H7 (cell line): Measurements from ENCODE around the gene SPRR2B. TPM values are rescaled to one million over a fixed set of nuclear protein-coding genes. Genes with fewer than 3 reads are reported as not detected.
"Not testable (repeated sequence)": the region's sequence is repeated elsewhere in the genome, so short reads cannot be mapped to it uniquely, and the experiment has no call there.

Experiments used
- DNase-seq: peaks from one replicate; pipeline ENCODE4 v3.0.0; 2012
- H3K27me3 ChIP-seq: 2 replicates; pipeline ENCODE4 v1.6.0; 2011; ENCODE audit warnings: mild to moderate bottlenecking, low read length; ENCODE audit not compliant: control insufficient read depth, insufficient read depth
- H3K36me3 ChIP-seq: replicated peaks from 2 replicates; pipeline ENCODE4 v1.5.1; 2011; ENCODE audit warnings: low read length; ENCODE audit not compliant: control insufficient read depth, insufficient read depth
- H3K4me3 ChIP-seq: 2 replicates; pipeline ENCODE4 v1.5.1; 2011; ENCODE audit warnings: low read depth, mild to moderate bottlenecking, control low read depth, low read length, moderate library complexity; ENCODE audit not compliant: insufficient read depth
- total RNA-seq: library from RNA; depleted of rRNA; stranded (reverse); fragments of >200 nt; shearing (Covaris generic); gene quantifications from 2 replicates; pipeline ENCODE4 v1.2.3, GENCODE V29; 2014

SPRR2B gene
- total RNA-seq, 1 experiment from 2014 or later, result not detected

- Histone ChIP-seq H3K36me3 (no peaks in the 10 kb centered on the region), H3K27me3 (no peaks in the 10 kb centered on the region), H3K4me3 (no peak overlapping the region)
- no peak for DNase-seq
Measured at GRCh38 chr1:153058826-153059784, 12.3 kb downstream of the SPRR2B start.

- DNase-seq, result no peak
- no peak overlapping the region for H3K4me3 ChIP-seq
- H3K36me3 ChIP-seq, result no peaks in the 10 kb centered on the region
- H3K27me3 ChIP-seq, result no peaks in the 10 kb centered on the region
Measured at GRCh38 chr1:153058154-153058553, 13.3 kb downstream of the SPRR2B start.

DNA sequence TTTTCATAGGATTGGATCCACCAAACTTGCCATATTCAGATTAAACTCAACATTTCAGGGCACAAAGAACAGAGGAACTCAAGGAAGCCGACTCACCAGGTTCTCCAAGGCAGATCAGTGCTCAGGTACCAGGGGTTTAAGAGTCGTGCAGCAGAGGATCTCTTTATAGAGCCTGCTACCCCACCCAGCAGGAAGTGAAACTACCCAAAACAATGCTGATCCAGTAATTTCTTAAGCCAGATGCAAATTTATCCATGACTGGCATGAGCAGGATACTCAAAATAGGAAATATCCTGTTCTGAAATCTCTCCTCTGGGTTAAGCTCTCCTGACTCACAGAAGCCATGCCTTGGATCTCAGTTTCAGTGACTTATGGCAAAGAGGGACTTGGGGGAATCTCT, 14.0 kb downstream of the SPRR2B start, which contains the start of gene SPRR2A:
Gene SPRR2A, minus strand, starts transcription at position 138 of the 400 bp plus-strand sequence. CDS start 777 bp downstream, outside the sequence.
- Histone ChIP-seq H3K27me3 (no peaks in the 10 kb centered on the region), H3K36me3 (no peaks in the 10 kb centered on the region), H3K4me3 (no peak within 1 kb of the TSS)
- DNase-seq, result no peak

GRCh38 chr1:153056111-153056510, 15.3 kb downstream of the SPRR2B start:
- H3K36me3 ChIP-seq, DNase-seq, H3K4me3 ChIP-seq, H3K27me3 ChIP-seq: not testable (repeated sequence)

- Histone ChIP-seq H3K36me3 (no peaks in the 10 kb centered on the region), H3K4me3 (no peak overlapping the region), H3K27me3 (no peaks in the 10 kb centered on the region)
- DNase-seq, result no peak
Measured at GRCh38 chr1:153049211-153049610, 22.2 kb downstream of the SPRR2B start.

- no peak for DNase-seq
Measured at GRCh38 chr1:153040950-153041631, 30.3 kb downstream of the SPRR2B start, which contains the start of gene SPRR2D. SPRR2D (minus strand) TSS chr1:153041120; CDS start chr1:153040346, 774 bp downstream.

DNA sequence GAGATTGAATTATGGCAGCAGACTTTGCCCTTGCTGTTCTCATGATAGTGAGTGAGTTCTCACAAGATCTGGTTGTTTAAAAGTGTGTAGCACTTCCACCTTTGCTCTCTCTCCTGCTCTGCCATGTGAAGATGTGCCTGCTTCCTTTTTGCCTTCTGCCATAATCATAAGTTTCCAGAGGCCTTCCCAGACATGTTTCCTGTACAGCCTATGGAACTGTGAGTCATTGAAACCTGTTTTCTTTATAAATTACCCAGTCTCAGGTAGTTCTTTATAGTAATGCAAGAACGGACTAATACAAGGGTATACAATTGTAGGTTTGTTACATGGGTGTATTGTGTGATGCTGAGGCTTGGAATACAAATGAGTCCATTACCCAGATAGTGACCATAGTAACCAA, 36.2 kb downstream of the SPRR2B start:
- Histone ChIP-seq H3K4me3 (no peak overlapping the region), H3K27me3 (no peaks in the 10 kb centered on the region), H3K36me3 (no peaks in the 10 kb centered on the region)
- no peak for DNase-seq

More at GRCh38 chr1:153040950-153041631, 30.3 kb downstream of the SPRR2B start, which contains the start of gene SPRR2D:
- H3K27me3 ChIP-seq, result no peaks in the 10 kb centered on the region
- no peaks in the 10 kb centered on the region for H3K36me3 ChIP-seq
- H3K4me3 ChIP-seq, result no peak within 1 kb of the TSS

DNA sequence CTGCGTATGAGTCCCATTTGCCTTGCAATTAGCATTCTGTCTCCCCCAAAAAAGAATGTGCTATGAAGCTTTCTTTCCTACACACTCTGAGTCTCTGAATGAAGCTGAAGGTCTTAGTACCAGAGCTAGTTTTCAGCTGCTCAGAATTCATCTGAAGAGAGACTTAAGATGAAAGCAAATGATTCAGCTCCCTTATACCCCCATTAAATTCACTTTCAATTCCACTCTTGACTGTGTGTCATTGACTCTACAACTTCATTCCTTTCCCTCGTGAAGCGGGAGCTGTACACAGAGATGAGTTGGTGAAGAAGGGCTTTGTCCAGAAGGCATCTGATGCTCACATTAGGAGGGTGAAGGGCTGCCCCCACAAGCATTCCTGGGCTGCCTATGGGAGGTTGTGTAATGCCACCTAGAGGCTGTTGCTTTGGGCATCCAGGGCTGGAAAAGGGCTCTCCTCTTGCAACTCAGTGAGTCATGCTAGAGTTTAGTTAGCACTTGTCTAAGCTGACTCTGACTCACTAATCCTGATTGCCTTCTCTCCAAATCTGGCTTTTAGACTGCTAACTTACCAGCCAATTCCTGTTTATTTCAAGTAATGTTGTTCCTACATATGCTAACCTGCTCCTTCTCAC, 38.6 kb downstream of the SPRR2B start:
- no peaks in the 10 kb centered on the region for H3K36me3 ChIP-seq
- no peaks in the 10 kb centered on the region for H3K27me3 ChIP-seq
- peak; percentile 72 for DNase-seq
- H3K4me3 ChIP-seq, result no peak overlapping the region

- Histone ChIP-seq H3K27me3 (no peaks in the 10 kb centered on the region), H3K4me3 (no peak overlapping the region), H3K36me3 (no peaks in the 10 kb centered on the region)
- DNase-seq, result no peak
Measured at GRCh38 chr1:153032073-153032472, 39.3 kb downstream of the SPRR2B start.

DNA sequence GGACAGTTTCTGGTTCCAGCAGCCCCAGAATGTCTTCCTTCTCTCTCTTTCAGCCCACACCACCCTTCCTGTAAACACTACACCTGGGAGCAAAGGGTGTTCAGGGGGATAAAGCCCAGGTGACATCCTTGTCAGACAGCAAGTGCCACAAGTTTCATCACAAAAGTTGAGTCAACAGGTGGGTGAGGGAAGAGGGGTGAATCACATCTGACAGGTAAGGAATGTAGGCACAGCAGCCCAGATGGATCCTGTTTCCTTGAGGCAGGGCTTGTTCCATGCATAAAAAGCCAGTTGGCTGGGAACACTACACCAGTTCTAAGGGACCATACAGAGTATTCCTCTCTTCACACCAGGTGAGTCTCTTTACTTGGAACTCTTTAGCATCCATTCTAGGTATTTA, 40.5 kb downstream of the SPRR2B start, which contains the start of gene SPRR1B:
Gene SPRR1B, plus strand, starts transcription at position 309 of the 400 bp plus-strand sequence. CDS start 1,143 bp downstream, outside the sequence.
- H3K4me3 ChIP-seq, result no peak within 1 kb of the TSS
- no peak for DNase-seq
- no peaks in the 10 kb centered on the region for H3K36me3 ChIP-seq
- no peaks in the 10 kb centered on the region for H3K27me3 ChIP-seq

DNA sequence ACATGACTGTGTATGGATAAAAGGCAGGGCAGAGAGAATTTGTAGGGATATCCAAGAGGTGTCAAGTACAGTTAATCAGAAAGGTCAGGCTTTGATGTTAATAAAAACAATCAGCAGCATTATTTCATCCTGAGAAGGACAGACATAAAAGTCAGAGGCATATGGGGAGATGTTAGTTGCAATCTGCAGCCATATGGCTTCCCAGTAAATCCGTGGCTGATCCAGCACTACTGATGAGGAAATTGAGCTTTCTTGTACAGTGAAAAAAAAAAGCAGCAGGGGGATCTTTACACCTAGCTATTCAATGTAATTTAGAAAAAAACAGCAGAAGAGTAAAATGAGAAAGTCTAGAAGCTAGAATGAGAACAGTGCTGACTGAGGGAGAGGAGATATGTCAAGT, 42.6 kb downstream of the SPRR2B start:
- DNase-seq, result no peak
- no peaks in the 10 kb centered on the region for H3K27me3 ChIP-seq
- no peak overlapping the region for H3K4me3 ChIP-seq
- H3K36me3 ChIP-seq, result no peaks in the 10 kb centered on the region

DNA sequence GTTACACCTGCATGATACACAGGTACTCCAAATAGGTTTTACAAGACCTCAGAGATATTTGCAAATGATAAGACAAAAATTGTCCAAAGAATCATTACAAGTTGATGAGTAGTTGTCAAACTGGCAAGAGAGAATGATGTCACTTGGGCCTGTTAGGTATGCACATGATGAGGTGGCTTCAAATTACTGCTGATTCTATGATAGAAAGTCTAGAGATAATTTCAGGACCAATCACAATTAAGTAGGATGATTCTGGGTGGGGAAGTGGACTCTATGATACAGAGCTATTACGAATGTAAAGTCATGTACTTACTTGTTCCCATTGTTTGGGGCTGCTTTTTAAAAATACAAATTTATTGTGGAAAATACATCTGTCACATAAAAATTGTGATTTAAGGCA, 45.6 kb downstream of the SPRR2B start:
- Histone ChIP-seq H3K4me3 (no peak overlapping the region), H3K27me3 (no peaks in the 10 kb centered on the region), H3K36me3 (no peaks in the 10 kb centered on the region)
- DNase-seq, result no peak

DNA sequence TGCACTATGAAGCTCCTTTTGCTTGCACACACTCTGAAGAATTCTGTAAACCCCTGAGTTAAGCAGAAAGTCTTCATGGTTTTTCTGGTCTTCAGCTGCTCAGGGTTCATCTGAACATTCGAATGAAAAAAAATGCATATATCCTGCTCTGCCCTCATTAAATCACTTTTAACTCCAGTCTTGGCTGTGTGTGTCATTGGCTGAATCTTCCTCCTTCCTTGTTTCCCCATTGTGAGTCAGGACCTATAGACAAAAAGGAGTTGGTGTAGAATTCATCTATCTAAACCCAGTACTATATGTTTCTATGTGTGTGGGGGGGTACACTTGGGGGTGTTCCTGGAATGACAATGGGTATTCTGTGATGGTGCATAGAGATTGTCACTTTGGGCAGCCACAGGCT, 47.0 kb downstream of the SPRR2B start:
- no peak overlapping the region for H3K4me3 ChIP-seq
- no peaks in the 10 kb centered on the region for H3K27me3 ChIP-seq
- DNase-seq, result no peak
- no peaks in the 10 kb centered on the region for H3K36me3 ChIP-seq

GRCh38 chr1:153023109-153023508, 48.3 kb downstream of the SPRR2B start:
- no peak overlapping the region for H3K4me3 ChIP-seq
- no peaks in the 10 kb centered on the region for H3K27me3 ChIP-seq
- no peak for DNase-seq
- no peaks in the 10 kb centered on the region for H3K36me3 ChIP-seq
